HG03439 (cell line): Measurements from ENCODE around the gene C1orf159.

Experiments used
- ATAC-seq: cut with Tn5 transposase; IDR thresholded peaks from one replicate; pipeline ENCODE4 v1.9.1; 2021; ENCODE audit warnings: mild to moderate bottlenecking, moderate library complexity; ENCODE audit not compliant: unreplicated experiment

Gene C1orf159

GRCh38 chr1:1040004-1040991 lies 75.6 kb downstream of the C1orf159 start:
- no peak for ATAC-seq

GRCh38 chr1:1039145-1039910 lies 76.6 kb downstream of the C1orf159 start:
- ATAC-seq: no peak

GRCh38 chr1:1038694-1039093 lies 77.2 kb downstream of the C1orf159 start:
- ATAC-seq: no peak

GRCh38 chr1:1037366-1038327 lies 78.2 kb downstream of the C1orf159 start:
- ATAC-seq: no peak

- ATAC-seq: no peak
Measured at GRCh38 chr1:1035291-1035943, 80.5 kb downstream of the C1orf159 start.

GRCh38 chr1:1034439-1034781 lies 81.5 kb downstream of the C1orf159 start:
- ATAC-seq: no peak

GRCh38 chr1:1033731-1034438 lies 82.0 kb downstream of the C1orf159 start:
- ATAC-seq: no peak

- peak; percentile 77 for ATAC-seq
Measured at GRCh38 chr1:1033009-1033587, 82.8 kb downstream of the C1orf159 start.

- no peak for ATAC-seq
Measured at GRCh38 chr1:1032424-1032823, 83.5 kb downstream of the C1orf159 start.
